ENCODE results near the gene FXYD5. TPM values are rescaled to one million over a fixed set of nuclear protein-coding genes. Genes with fewer than 3 reads are reported as not detected.

Gene FXYD5
- total and polyA plus RNA-seq, 8 donors = 10.3 to 118 (median 43.8) TPM

DNA sequence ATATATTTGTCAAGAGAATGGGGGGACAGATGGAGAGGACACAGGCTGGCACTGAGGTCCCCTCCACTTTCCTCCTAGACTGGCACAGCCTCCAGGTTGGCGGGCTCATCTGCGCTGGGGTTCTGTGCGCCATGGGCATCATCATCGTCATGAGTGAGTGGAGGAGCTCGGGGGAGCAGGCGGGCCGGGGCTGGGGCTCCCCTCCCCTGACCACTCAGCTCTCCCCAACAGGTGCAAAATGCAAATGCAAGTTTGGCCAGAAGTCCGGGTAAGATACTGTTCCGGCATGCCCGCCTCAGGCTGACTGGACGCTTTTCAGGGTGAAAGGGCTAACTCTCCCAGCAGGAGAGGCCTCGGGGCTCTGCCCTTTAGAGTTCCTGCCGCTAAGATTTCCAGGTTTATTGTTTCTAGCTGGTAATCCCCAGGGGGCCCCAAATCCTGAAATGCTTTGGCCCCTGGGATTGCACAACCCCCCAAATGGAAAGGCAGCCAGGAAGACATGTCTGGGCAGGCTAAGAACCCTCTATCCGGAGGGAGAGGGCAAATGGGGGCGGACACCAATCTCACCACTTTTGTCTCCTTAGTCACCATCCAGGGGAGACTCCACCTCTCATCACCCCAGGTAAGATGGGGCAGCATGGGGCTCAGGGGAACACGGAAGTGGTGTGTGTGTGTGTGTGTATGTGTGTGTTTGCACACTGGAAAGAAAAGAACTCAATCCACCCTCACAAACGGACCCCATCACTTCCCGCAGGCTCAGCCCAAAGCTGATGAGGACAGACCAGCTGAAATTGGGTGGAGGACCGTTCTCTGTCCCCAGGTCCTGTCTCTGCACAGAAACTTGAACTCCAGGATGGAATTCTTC lies 31.6 kb upstream of the FXYD5 start:
- TF ChIP-seq POLR2AphosphoS5 (IDR thresholded peaks at IDR 0.05) (no peak), POLR2A (IDR thresholded peaks at IDR 0.05) (no peak), EP300 (IDR thresholded peaks at IDR 0.05) (no peak)
- TF ChIP-seq, protein P1, sequence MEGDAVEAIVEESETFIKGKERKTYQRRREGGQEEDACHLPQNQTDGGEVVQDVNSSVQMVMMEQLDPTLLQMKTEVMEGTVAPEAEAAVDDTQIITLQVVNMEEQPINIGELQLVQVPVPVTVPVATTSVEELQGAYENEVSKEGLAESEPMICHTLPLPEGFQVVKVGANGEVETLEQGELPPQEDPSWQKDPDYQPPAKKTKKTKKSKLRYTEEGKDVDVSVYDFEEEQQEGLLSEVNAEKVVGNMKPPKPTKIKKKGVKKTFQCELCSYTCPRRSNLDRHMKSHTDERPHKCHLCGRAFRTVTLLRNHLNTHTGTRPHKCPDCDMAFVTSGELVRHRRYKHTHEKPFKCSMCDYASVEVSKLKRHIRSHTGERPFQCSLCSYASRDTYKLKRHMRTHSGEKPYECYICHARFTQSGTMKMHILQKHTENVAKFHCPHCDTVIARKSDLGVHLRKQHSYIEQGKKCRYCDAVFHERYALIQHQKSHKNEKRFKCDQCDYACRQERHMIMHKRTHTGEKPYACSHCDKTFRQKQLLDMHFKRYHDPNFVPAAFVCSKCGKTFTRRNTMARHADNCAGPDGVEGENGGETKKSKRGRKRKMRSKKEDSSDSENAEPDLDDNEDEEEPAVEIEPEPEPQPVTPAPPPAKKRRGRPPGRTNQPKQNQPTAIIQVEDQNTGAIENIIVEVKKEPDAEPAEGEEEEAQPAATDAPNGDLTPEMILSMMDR (IDR thresholded peaks at IDR 0.05) = no peak
- Histone ChIP-seq H3K36me3 (peaks cover 0 to 17% (median 5%) of the 10 kb centered on the region in 4 donors), H3K4me1 (peaks cover 44 to 79% (median 65%) of the 10 kb centered on the region in 4 donors), H3K27me3 (no peaks in the 10 kb centered on the region), H3K9me3 (no peaks in the 10 kb centered on the region), H3K27ac (peak overlapping the region; percentile 47 to 92 (median 88)), H3K4me3 (no peak overlapping the region)
- 49 to 75% (median 56%) methylated on average over 19 of the region's 19 CpGs for WGBS, 5 donors
- no peak for DNase-seq
- intact Hi-C loops (cut with DNase I; ENCODE audit: low total_unique reads) = no loop called here

DNA sequence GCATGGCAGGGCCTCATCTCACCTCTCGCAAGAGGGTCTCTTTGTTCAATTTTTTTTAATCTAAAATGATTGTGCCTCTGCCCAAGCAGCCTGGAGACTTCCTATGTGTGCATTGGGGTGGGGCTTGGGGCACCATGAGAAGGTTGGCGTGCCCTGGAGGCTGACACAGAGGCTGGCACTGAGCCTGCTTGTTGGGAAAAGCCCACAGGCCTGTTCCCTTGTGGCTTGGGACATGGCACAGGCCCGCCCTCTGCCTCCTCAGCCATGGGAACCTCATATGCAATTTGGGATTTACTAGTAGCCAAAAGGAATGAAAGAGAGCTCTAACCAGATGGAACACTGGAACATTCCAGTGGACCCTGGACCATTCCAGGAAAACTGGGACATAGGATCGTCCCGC lies 31.0 kb upstream of the FXYD5 start:
- Histone ChIP-seq H3K4me1 (peaks cover 44 to 77% (median 65%) of the 10 kb centered on the region in 4 donors), H3K36me3 (peaks cover 0 to 17% (median 5%) of the 10 kb centered on the region in 4 donors), H3K9me3 (no peaks in the 10 kb centered on the region), H3K27me3 (no peaks in the 10 kb centered on the region), H3K4me3 (peak overlapping the region in 1 of 4 donors; percentile 46), H3K27ac (peak overlapping the region; percentile 47 to 92 (median 88))
- DNase-seq = peak; percentile 52 to 90
- 44 to 64% (median 59%) methylated on average over 5 of the region's 5 CpGs for whole genome bisulfite sequencing, 5 donors
- TF ChIP-seq EP300 (IDR thresholded peaks at IDR 0.05) (no peak), POLR2A (IDR thresholded peaks at IDR 0.05) (no peak), POLR2AphosphoS5 (IDR thresholded peaks at IDR 0.05) (peak in 2 of 3 donors; percentile 17 to 64)
- TF ChIP-seq, protein P1 (IDR thresholded peaks at IDR 0.05) = no peak
- intact Hi-C loops (cut with DNase I; ENCODE audit: low total_unique reads) = no loop called here

DNA sequence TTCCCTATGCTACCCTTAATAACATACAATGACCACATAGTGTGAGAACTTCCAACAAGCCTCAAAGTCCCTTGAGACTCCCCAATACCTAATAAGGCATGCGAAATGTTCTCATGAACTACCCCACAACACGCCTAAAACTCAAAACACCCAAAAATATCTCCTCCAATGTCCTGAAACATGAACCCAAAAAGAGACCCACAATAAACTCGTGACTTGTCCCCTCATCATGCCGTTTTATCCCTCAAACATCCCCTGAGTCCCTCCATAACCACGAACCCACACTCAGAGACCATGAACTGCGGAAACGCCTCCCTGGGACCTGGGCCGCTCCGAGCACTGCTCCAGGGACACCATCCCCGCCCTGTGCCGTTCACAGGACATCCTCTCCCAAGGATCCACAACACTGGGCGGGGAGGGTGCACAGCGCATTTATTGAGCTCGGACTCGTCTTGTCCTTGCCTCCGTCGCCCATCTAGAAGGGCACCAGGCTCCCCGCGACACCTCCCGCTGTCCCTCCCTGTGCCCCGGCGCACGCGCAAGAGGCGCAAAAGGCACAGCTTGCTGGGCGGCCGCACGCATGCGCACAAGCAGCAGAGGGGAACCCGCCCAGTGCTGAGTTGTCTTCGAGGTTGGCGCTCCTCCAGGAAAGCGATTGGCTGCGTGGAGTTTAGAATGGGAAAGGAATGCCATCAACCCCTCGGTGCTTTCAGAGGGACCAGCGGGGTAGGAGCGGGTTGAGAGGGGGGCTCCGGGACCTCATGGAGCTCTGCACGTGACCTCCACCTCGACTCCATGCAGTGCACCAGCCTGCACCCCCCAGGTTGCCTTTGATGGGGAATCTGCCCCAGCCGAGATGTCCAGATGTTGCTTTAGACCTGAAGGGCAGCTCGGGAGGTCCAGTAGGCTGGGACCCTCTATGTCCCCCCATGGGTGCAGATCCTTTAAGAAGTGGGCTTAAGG lies 30.2 kb upstream of the FXYD5 start:
- Histone ChIP-seq H3K4me1 (peaks cover 38 to 70% (median 62%) of the 10 kb centered on the region in 4 donors), H3K4me3 (peak overlapping the region; percentile 46 to 54 (median 49)), H3K9me3 (no peaks in the 10 kb centered on the region), H3K36me3 (peaks cover 0 to 17% (median 5%) of the 10 kb centered on the region in 4 donors), H3K27me3 (no peaks in the 10 kb centered on the region), H3K27ac (peak overlapping the region; percentile 75 to 92 (median 88))
- 7 to 15% (median 10%) methylated on average over 25 to 42 of the region's 42 CpGs for WGBS, 5 donors
- peak; percentile 96 to 98 for DNase-seq
- intact Hi-C loops (cut with DNase I; ENCODE audit: low total_unique reads) = no loop called here
- TF ChIP-seq POLR2A (IDR thresholded peaks at IDR 0.05) (peak in 2 of 4 donors; percentile 32 to 47), EP300 (IDR thresholded peaks at IDR 0.05) (no peak), POLR2AphosphoS5 (IDR thresholded peaks at IDR 0.05) (peak; percentile 89 to 99 (median 96))
- TF ChIP-seq, protein P1 (IDR thresholded peaks at IDR 0.05) = peak in 1 of 7 experiments; percentile 17

DNA sequence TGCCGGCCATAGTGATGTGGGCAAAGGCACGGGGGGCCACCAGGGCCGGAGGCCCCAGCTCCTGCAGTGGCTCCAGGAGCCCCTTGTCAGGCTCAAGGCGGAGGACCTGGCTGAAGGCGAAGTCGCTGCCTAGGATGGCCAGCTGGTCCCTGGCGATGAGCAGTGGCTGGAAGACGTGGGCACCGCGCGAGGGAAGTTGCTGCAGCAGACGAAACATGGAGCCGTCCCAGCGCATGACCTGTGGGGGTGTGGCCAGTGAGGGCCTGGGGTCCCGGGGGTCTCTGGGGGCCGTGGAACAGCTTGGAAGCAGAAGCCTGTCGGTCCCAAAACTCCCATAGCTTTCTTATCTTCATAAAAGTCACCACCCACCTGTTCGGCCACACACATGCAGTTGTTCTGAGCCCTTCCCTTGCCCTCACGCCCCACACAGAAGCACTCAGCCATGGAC lies 29.2 kb upstream of the FXYD5 start:
- TF ChIP-seq POLR2AphosphoS5 (IDR thresholded peaks at IDR 0.05) (no peak), EP300 (IDR thresholded peaks at IDR 0.05) (no peak), POLR2A (IDR thresholded peaks at IDR 0.05) (no peak)
- TF ChIP-seq, protein P1 (IDR thresholded peaks at IDR 0.05) = no peak
- H3K9me3 ChIP-seq = no peaks in the 10 kb centered on the region
- intact Hi-C loops (cut with DNase I; ENCODE audit: low total_unique reads) = no loop called here
- 53 to 68% (median 62%) methylated on average over 7 to 19 of the region's 19 CpGs for WGBS, 5 donors
- peak overlapping the region; percentile 11 to 92 (median 88) for H3K27ac ChIP-seq
- DNase-seq = no peak
- peak overlapping the region in 2 of 4 donors; percentile 48 to 50 for H3K4me3 ChIP-seq
- peaks cover 0 to 17% (median 5%) of the 10 kb centered on the region in 4 donors for H3K36me3 ChIP-seq
- no peaks in the 10 kb centered on the region for H3K27me3 ChIP-seq
- peaks cover 38 to 69% (median 64%) of the 10 kb centered on the region in 4 donors for H3K4me1 ChIP-seq

All from stomach (tissue), 9 donors.